ENCODE measurements around the gene ZCCHC18.
A peak's percentile ranks its signal among the peaks of the same experiment; 100 is the strongest.

Gene ZCCHC18

GRCh38 chrX:104134583-104135261 lies 22.4 kb downstream of the ZCCHC18 start:
- DNase-seq (ENCODE audit: low read depth in 2 of 2), result no peak

- DNase-seq (ENCODE audit: low read depth in 2 of 2), result no peak
Observed at GRCh38 chrX:104135677-104136076, 23.4 kb downstream of the ZCCHC18 start.

- DNase-seq (ENCODE audit: low read depth in 2 of 2), result peak in 1 of 2 donors; percentile 50
Observed at GRCh38 chrX:104136241-104137019, 24.1 kb downstream of the ZCCHC18 start.

- no peak for DNase-seq (ENCODE audit: low read depth in 2 of 2)
Observed at GRCh38 chrX:104137496-104137895, 25.2 kb downstream of the ZCCHC18 start.

GRCh38 chrX:104141087-104141760 lies 28.9 kb downstream of the ZCCHC18 start:
- no peak for DNase-seq (ENCODE audit: low read depth in 2 of 2)

- DNase-seq (ENCODE audit: low read depth in 2 of 2), result no peak
Observed at GRCh38 chrX:104151037-104151436, 38.7 kb downstream of the ZCCHC18 start.

- DNase-seq (ENCODE audit: low read depth in 2 of 2), result peak; percentile 60 to 65
Observed at GRCh38 chrX:104156630-104157529, 44.6 kb downstream of the ZCCHC18 start, which contains the start of gene SLC25A53. Gene SLC25A53 (minus strand): TSS chrX:104157009. CDS start chrX:104105257, 51,752 bp downstream.

All from stimulated activated CD4-positive, alpha-beta T cell treated with anti-CD3 and anti-CD28 coated beads, Interleukin-15, amount 100 ng/mL, for 48 hours (primary cell).